ENCODE measurements around the gene LACTB. TPM values are rescaled to one million over a fixed set of nuclear protein-coding genes. Genes with fewer than 3 reads are reported as not detected.

Gene LACTB
- total and polyA plus RNA-seq, 2 of the 13 experiments (the other 11 are each of a cell fraction or from before 2014, with no cell fraction given): 14.8 to 23.0 TPM

DNA sequence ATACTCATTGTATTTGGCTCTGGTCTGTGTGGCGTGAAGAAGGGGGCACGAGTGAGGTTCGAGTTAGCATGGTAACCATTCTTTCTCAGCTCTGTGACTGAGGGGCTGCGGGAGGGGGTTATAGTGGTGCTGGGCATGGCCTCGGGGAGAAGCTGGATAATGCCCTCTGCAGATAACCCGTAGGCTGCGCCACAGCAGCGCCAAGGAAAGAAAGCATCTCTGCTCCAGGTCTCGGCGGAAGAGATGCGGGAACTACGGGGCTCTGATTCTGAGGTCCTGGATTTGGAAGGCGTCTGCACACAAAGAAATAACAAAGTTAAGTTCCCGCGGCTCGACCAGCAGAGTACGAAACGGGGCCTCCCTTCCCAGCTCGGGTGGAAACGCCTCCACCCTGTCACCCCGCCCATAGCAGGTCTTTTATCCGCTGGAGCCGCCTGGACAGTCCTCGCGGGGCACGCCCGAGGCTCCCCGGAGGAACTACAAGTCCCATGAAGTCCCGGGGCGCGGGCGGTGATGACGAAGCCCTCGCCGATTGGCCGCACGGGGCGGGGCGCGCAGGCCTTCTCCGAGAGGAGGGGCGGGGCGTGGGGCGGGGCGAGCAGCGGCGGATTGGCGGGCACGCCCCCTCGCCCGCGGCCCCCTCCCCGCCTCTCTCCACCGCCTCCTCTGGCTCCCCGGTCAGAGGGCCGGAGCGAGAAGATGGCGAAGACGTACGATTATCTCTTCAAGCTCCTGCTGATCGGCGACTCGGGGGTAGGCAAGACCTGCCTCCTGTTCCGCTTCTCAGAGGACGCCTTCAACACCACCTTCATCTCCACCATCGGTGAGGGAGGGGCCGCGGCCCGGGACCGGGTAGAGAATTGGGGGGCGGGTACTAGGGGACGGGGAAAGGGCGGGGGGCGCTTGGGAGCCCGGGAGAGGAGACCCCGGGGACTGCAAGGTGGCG, 67.5 kb downstream of the LACTB start, which contains the start of gene RAB8B (continued):
- no peak for TF ChIP-seq ZNF30 (CRISPR knock-in tag; IDR thresholded peaks at IDR 0.05)
- TF ChIP-seq SATB2 (CRISPR knock-in tag; IDR thresholded peaks at IDR 0.05): no peak
- TF ChIP-seq HDAC1 (CRISPR knock-in tag; IDR thresholded peaks at IDR 0.05): peak; percentile 79
- TF ChIP-seq, protein P1, sequence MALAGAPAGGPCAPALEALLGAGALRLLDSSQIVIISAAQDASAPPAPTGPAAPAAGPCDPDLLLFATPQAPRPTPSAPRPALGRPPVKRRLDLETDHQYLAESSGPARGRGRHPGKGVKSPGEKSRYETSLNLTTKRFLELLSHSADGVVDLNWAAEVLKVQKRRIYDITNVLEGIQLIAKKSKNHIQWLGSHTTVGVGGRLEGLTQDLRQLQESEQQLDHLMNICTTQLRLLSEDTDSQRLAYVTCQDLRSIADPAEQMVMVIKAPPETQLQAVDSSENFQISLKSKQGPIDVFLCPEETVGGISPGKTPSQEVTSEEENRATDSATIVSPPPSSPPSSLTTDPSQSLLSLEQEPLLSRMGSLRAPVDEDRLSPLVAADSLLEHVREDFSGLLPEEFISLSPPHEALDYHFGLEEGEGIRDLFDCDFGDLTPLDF (CRISPR knock-in tag; IDR thresholded peaks at IDR 0.05): no peak
- TF ChIP-seq, protein P2, sequence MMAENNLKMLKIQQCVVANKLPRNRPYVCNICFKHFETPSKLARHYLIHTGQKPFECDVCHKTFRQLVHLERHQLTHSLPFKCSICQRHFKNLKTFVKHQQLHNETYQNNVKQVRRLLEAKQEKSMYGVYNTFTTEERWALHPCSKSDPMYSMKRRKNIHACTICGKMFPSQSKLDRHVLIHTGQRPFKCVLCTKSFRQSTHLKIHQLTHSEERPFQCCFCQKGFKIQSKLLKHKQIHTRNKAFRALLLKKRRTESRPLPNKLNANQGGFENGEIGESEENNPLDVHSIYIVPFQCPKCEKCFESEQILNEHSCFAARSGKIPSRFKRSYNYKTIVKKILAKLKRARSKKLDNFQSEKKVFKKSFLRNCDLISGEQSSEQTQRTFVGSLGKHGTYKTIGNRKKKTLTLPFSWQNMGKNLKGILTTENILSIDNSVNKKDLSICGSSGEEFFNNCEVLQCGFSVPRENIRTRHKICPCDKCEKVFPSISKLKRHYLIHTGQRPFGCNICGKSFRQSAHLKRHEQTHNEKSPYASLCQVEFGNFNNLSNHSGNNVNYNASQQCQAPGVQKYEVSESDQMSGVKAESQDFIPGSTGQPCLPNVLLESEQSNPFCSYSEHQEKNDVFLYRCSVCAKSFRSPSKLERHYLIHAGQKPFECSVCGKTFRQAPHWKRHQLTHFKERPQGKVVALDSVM (CRISPR knock-in tag; IDR thresholded peaks at IDR 0.05): no peak
- no peak for TF ChIP-seq ZNF260 (CRISPR knock-in tag; IDR thresholded peaks at IDR 0.05; ENCODE audit: borderline replicate concordance, low read depth)
- TF ChIP-seq PRPF4 (IDR thresholded peaks at IDR 0.05; ENCODE audit: low read depth, low read length, poor library complexity, severe bottlenecking): no peak
- no peak for TF ChIP-seq ZNF746 (CRISPR knock-in tag; IDR thresholded peaks at IDR 0.05)
- TF ChIP-seq, protein P3, sequence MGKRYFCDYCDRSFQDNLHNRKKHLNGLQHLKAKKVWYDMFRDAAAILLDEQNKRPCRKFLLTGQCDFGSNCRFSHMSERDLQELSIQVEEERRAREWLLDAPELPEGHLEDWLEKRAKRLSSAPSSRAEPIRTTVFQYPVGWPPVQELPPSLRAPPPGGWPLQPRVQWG (CRISPR knock-in tag; IDR thresholded peaks at IDR 0.05; ENCODE audit: borderline replicate concordance, low read depth): no peak
- TF ChIP-seq NONO (IDR thresholded peaks at IDR 0.05): no peak
- TF ChIP-seq NONO (CRISPR knock-in tag; conservative IDR thresholded peaks at IDR 0.05): no peak
- TF ChIP-seq GATAD2A (CRISPR knock-in tag; IDR thresholded peaks at IDR 0.05): no peak
- no peak for TF ChIP-seq ZNF3 (CRISPR knock-in tag; IDR thresholded peaks at IDR 0.05)
- TF ChIP-seq DMAP1 (CRISPR knock-in tag; IDR thresholded peaks at IDR 0.05): no peak
- TF ChIP-seq, protein P4, sequence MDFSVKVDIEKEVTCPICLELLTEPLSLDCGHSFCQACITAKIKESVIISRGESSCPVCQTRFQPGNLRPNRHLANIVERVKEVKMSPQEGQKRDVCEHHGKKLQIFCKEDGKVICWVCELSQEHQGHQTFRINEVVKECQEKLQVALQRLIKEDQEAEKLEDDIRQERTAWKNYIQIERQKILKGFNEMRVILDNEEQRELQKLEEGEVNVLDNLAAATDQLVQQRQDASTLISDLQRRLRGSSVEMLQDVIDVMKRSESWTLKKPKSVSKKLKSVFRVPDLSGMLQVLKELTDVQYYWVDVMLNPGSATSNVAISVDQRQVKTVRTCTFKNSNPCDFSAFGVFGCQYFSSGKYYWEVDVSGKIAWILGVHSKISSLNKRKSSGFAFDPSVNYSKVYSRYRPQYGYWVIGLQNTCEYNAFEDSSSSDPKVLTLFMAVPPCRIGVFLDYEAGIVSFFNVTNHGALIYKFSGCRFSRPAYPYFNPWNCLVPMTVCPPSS (IDR thresholded peaks at IDR 0.05): no peak
- TF ChIP-seq, protein P5, sequence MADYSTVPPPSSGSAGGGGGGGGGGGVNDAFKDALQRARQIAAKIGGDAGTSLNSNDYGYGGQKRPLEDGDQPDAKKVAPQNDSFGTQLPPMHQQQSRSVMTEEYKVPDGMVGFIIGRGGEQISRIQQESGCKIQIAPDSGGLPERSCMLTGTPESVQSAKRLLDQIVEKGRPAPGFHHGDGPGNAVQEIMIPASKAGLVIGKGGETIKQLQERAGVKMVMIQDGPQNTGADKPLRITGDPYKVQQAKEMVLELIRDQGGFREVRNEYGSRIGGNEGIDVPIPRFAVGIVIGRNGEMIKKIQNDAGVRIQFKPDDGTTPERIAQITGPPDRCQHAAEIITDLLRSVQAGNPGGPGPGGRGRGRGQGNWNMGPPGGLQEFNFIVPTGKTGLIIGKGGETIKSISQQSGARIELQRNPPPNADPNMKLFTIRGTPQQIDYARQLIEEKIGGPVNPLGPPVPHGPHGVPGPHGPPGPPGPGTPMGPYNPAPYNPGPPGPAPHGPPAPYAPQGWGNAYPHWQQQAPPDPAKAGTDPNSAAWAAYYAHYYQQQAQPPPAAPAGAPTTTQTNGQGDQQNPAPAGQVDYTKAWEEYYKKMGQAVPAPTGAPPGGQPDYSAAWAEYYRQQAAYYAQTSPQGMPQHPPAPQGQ (CRISPR knock-in tag; IDR thresholded peaks at IDR 0.05; ENCODE audit: borderline replicate concordance): no peak
- TF ChIP-seq, protein P6, sequence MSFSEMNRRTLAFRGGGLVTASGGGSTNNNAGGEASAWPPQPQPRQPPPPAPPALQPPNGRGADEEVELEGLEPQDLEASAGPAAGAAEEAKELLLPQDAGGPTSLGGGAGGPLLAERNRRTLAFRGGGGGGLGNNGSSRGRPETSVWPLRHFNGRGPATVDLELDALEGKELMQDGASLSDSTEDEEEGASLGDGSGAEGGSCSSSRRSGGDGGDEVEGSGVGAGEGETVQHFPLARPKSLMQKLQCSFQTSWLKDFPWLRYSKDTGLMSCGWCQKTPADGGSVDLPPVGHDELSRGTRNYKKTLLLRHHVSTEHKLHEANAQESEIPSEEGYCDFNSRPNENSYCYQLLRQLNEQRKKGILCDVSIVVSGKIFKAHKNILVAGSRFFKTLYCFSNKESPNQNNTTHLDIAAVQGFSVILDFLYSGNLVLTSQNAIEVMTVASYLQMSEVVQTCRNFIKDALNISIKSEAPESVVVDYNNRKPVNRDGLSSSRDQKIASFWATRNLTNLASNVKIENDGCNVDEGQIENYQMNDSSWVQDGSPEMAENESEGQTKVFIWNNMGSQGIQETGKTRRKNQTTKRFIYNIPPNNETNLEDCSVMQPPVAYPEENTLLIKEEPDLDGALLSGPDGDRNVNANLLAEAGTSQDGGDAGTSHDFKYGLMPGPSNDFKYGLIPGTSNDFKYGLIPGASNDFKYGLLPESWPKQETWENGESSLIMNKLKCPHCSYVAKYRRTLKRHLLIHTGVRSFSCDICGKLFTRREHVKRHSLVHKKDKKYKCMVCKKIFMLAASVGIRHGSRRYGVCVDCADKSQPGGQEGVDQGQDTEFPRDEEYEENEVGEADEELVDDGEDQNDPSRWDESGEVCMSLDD (CRISPR knock-in tag; IDR thresholded peaks at IDR 0.05; ENCODE audit: borderline replicate concordance): no peak
- TF ChIP-seq ZNF768 (CRISPR knock-in tag; IDR thresholded peaks at IDR 0.05): no peak
- peak; percentile 32; the same call in 1 of the 2 replicates for TF ChIP-seq HOXA3 (CRISPR knock-in tag; IDR thresholded peaks at IDR 0.05)

All from HepG2 (cell line).